Neural cell (in vitro differentiated cells): ENCODE measurements around the gene UMODL1. TPM values are rescaled to one million over a fixed set of nuclear protein-coding genes. Genes with fewer than 3 reads are reported as not detected.

Experiments
- H2AFZ ChIP-seq: fragments of 200-600, 300-800 bp; sonication (generic), shearing (Covaris generic); 2 replicates; pipeline ENCODE4 v1.6.0; 2014; ENCODE audit warnings: low read depth, mild to moderate bottlenecking, antibody characterized with exemption, low read length, moderate library complexity
- H3F3A ChIP-seq: fragments of 200-600 bp; shearing (Covaris generic); 2 replicates; pipeline ENCODE4 v1.6.1; 2016; ENCODE audit warnings: mild to moderate bottlenecking, moderate library complexity, mixed read lengths, antibody characterized with exemption, low read length; ENCODE audit not compliant: insufficient read depth, poor library complexity, severe bottlenecking
- H3K27ac ChIP-seq: fragments of 200-600, 300-800 bp; sonication (generic), shearing (Covaris generic); 2 replicates; pipeline ENCODE4 v1.5.1; 2014; ENCODE audit warnings: mild to moderate bottlenecking, low read length, moderate library complexity
- H3K27me3 ChIP-seq: fragments of 300-800, 200-600 bp; sonication (generic), shearing (Covaris generic); 2 replicates; pipeline ENCODE4 v1.6.0; 2014; ENCODE audit warnings: mild to moderate bottlenecking, low read depth, low read length, moderate library complexity; ENCODE audit not compliant: insufficient read depth
- H3K36me3 ChIP-seq: fragments of 300-800, 200-600 bp; sonication (generic), shearing (Covaris generic); 2 replicates; pipeline ENCODE4 v1.5.1; 2014; ENCODE audit warnings: mild to moderate bottlenecking, antibody characterized with exemption, low read length, moderate library complexity; ENCODE audit not compliant: insufficient read depth
- H3K4me2 ChIP-seq: fragments of 300-800, 200-600 bp; sonication (generic), shearing (Covaris generic); 2 replicates; pipeline ENCODE4 v1.6.0; 2014; ENCODE audit warnings: mild to moderate bottlenecking, low read length
- H3K4me3 ChIP-seq: fragments of 300-800, 200-600 bp; sonication (generic), shearing (Covaris generic); 2 replicates; pipeline ENCODE4 v1.5.1; 2014; ENCODE audit warnings: mild to moderate bottlenecking, low read length, moderate library complexity
- H3K79me2 ChIP-seq: fragments of 200-600 bp; shearing (Covaris generic); replicated peaks from 2 replicates; pipeline ENCODE4 v1.6.0; 2014; ENCODE audit warnings: mild to moderate bottlenecking, low read length, moderate library complexity; ENCODE audit not compliant: insufficient read depth
- H3K9ac ChIP-seq: fragments of 300-800, 200-600 bp; sonication (generic), shearing (Covaris generic); 2 replicates; pipeline ENCODE4 v1.6.1; 2016; ENCODE audit warnings: mild to moderate bottlenecking, low read length, mixed read lengths
- H3K9me2 ChIP-seq: fragments of 200-600 bp; shearing (Covaris generic); 2 replicates; pipeline ENCODE4 v1.6.1; 2016; ENCODE audit warnings: mild to moderate bottlenecking, low read length, mixed read lengths; ENCODE audit not compliant: insufficient read depth
- H3K9me3 ChIP-seq: fragments of 200-600, 300-800 bp; sonication (generic), shearing (Covaris generic); 2 replicates; pipeline ENCODE4 v1.6.1; 2016; ENCODE audit warnings: mild to moderate bottlenecking, mixed run types, low read length, moderate library complexity, mixed read lengths
- H4K20me1 ChIP-seq: fragments of 200-600 bp; shearing (Covaris generic); 2 replicates; pipeline ENCODE4 v1.6.1; 2016; ENCODE audit warnings: mild to moderate bottlenecking, mixed run types; ENCODE audit not compliant: insufficient read depth
- CTCF ChIP-seq: fragments of 450-650 bp; IDR thresholded peaks from 2 replicates; pipeline ENCODE4 v1.5.1; 2014; ENCODE audit warnings: antibody characterized with exemption, mild to moderate bottlenecking, moderate library complexity; ENCODE audit not compliant: poor library complexity, severe bottlenecking
- EP300 ChIP-seq: fragments of 450-650 bp; conservative IDR thresholded peaks from 2 replicates; pipeline ENCODE4 v1.6.1; 2014; ENCODE audit warnings: antibody characterized with exemption, mild to moderate bottlenecking, moderate library complexity; ENCODE audit not compliant: poor library complexity, severe bottlenecking
- EZH2 ChIP-seq: fragments of 200-600, 300-800 bp; shearing (Covaris generic), sonication (generic); IDR thresholded peaks from 2 replicates; pipeline ENCODE4 v1.6.1; 2014; ENCODE audit warnings: antibody characterized with exemption, low read length, borderline replicate concordance, mild to moderate bottlenecking; ENCODE audit not compliant: insufficient read depth, poor library complexity, severe bottlenecking
- MXI1 ChIP-seq: fragments of 450-650 bp; conservative IDR thresholded peaks from 2 replicates; pipeline ENCODE4 v1.6.1; 2014; ENCODE audit warnings: antibody characterized with exemption, mild to moderate bottlenecking; ENCODE audit not compliant: poor library complexity, severe bottlenecking
- POLR2AphosphoS5 ChIP-seq: IDR thresholded peaks from 2 replicates; pipeline ENCODE4 v1.6.1; 2012
- RAD21 ChIP-seq: fragments of 450-650 bp; conservative IDR thresholded peaks from 2 replicates; pipeline ENCODE4 v1.6.1; 2014; ENCODE audit warnings: antibody characterized with exemption, mild to moderate bottlenecking, moderate library complexity
- REST ChIP-seq: IDR thresholded peaks from 2 replicates; pipeline ENCODE4 v1.6.1; 2012; ENCODE audit warnings: borderline replicate concordance
- SMC3 ChIP-seq: fragments of 450-650 bp; conservative IDR thresholded peaks from 2 replicates; pipeline ENCODE4 v1.6.1; 2014; ENCODE audit warnings: antibody characterized with exemption, mild to moderate bottlenecking, moderate library complexity; ENCODE audit not compliant: poor library complexity
- TAF1 ChIP-seq: IDR thresholded peaks from 2 replicates; pipeline ENCODE4 v1.6.1; 2012; ENCODE audit warnings: low read depth
- polyA plus RNA-seq: library from polyadenylated mRNA; depleted of rRNA; stranded (reverse); fragments of >200 nt; gene quantifications from 2 replicates; pipeline ENCODE4 v1.2.3, GENCODE V29; 2014

UMODL1 gene
- polyA plus RNA-seq, 1 donor from 2014 or later: 0.11 TPM

GRCh38 chr21:42032968-42033367 lies 38.1 kb upstream of the UMODL1 start:
- Histone ChIP-seq H2AFZ (no peak overlapping the region), H3K9me2 (no peaks in the 10 kb centered on the region), H3K9ac (no peak overlapping the region), H3K27ac (no peak overlapping the region), H3K79me2 (no peaks in the 10 kb centered on the region), H3K4me3 (no peak overlapping the region), H3K36me3 (no peaks in the 10 kb centered on the region), H3K4me2 (no peak overlapping the region), H3K27me3 (no peaks in the 10 kb centered on the region), H3F3A (no peaks in the 10 kb centered on the region), H3K9me3 (no peaks in the 10 kb centered on the region), H4K20me1 (no peaks in the 10 kb centered on the region)
- TF ChIP-seq MXI1: no peak

- no peak overlapping the region for H3K9ac ChIP-seq
- no peak overlapping the region for H2AFZ ChIP-seq
- H3K4me2 ChIP-seq: no peak overlapping the region
- H3K9me2 ChIP-seq: no peaks in the 10 kb centered on the region
- no peaks in the 10 kb centered on the region for H3K36me3 ChIP-seq
- H3K4me3 ChIP-seq: no peak overlapping the region
- H3K27me3 ChIP-seq: no peaks in the 10 kb centered on the region
- H3K27ac ChIP-seq: no peak overlapping the region
- no peaks in the 10 kb centered on the region for H3F3A ChIP-seq
- H3K79me2 ChIP-seq: no peaks in the 10 kb centered on the region
- TF ChIP-seq MXI1 (no peak), REST (no peak), EP300 (no peak), SMC3 (no peak), EZH2 (no peak), TAF1 (no peak), POLR2AphosphoS5 (no peak), CTCF (no peak), RAD21 (no peak)
- H4K20me1 ChIP-seq: no peaks in the 10 kb centered on the region
- H3K9me3 ChIP-seq: no peaks in the 10 kb centered on the region
Observed at GRCh38 chr21:42036313-42036712, 34.8 kb upstream of the UMODL1 start.

- Histone ChIP-seq H3F3A (no peaks in the 10 kb centered on the region), H3K27ac (no peak overlapping the region), H3K27me3 (no peaks in the 10 kb centered on the region), H3K9ac (no peak overlapping the region), H3K9me3 (no peaks in the 10 kb centered on the region), H3K4me3 (no peak overlapping the region), H3K36me3 (no peaks in the 10 kb centered on the region), H3K79me2 (no peaks in the 10 kb centered on the region), H3K4me2 (no peak overlapping the region), H4K20me1 (no peaks in the 10 kb centered on the region), H2AFZ (no peak overlapping the region), H3K9me2 (no peaks in the 10 kb centered on the region)
- no peak for TF ChIP-seq REST
- TF ChIP-seq POLR2AphosphoS5: no peak
- TF ChIP-seq TAF1: no peak
- TF ChIP-seq EZH2: no peak
- TF ChIP-seq CTCF: no peak
- no peak for TF ChIP-seq RAD21
- TF ChIP-seq SMC3: no peak
- TF ChIP-seq MXI1: no peak
- no peak for TF ChIP-seq EP300
Observed at GRCh38 chr21:42037516-42037915, 33.6 kb upstream of the UMODL1 start.
